GM11168 (cell line): Measurements from ENCODE around the gene GALNT15.

Experiments
- in situ Hi-C: fragments of 300-500 bp; cut with MboI; formaldehyde crosslinking; loops from one replicate; pipeline ENCODE4 v1.12.0; 2022; ENCODE audit warnings: low sequenced_read_pairs; ENCODE audit not compliant: unreplicated experiment

GALNT15 gene, protein sequence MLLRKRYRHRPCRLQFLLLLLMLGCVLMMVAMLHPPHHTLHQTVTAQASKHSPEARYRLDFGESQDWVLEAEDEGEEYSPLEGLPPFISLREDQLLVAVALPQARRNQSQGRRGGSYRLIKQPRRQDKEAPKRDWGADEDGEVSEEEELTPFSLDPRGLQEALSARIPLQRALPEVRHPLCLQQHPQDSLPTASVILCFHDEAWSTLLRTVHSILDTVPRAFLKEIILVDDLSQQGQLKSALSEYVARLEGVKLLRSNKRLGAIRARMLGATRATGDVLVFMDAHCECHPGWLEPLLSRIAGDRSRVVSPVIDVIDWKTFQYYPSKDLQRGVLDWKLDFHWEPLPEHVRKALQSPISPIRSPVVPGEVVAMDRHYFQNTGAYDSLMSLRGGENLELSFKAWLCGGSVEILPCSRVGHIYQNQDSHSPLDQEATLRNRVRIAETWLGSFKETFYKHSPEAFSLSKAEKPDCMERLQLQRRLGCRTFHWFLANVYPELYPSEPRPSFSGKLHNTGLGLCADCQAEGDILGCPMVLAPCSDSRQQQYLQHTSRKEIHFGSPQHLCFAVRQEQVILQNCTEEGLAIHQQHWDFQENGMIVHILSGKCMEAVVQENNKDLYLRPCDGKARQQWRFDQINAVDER

DNA sequence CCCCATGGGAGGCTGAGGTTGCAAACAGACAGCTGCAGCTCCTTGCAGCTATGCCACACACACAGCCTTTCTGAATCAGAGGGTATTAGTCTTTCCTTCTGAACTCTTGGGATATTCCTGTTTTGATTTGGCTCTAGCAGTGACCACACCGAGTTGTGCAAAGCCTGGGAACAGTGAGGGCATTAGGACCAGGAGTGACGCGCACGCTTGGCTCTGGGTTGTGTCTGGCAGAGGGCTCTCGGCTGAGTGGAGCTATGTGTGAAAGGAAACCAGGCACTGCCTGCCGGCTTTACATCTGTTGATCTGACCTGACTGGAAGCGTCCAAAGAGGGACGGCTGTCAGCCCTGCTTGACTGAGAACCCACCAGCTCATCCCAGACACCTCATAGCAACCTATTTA is at the start of gene GALNT15:
TSS of gene GALNT15 (plus strand) at position 292 of the 400 bp plus-strand sequence. CDS start 472 bp downstream, outside the sequence.
- in situ Hi-C loops, result loop anchor here (10.0 kb wide), 1 partner anchor 130 kb away; no protein-coding TSS in a partner anchor

- in situ Hi-C loops, result no loop called here
Measured at GRCh38 chr3:16126634-16127033, 47.8 kb upstream of the GALNT15 start.

GRCh38 chr3:16127249-16127648 is 47.2 kb upstream of the GALNT15 start:
- in situ Hi-C loops, result no loop called here

DNA sequence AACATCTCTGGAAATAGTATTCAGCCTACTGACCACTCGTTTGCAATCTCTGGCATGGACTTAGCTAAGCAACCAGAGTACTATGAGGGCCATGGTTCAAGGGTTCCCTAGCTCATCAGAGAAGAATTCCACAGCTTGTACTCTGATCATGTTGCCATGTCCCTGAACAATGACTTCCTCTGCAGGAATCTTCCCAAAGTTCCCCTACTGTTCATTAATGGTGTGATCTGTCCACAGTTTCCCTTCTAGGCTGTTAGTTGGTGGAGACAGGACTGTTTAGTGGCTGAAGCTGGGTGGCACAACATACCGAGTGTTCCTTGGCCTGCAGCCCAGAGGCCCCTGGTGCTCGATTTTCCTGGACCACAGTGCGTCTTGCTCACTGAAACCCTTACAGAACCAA is 44.4 kb upstream of the GALNT15 start:
- in situ Hi-C loops, result no loop called here

DNA sequence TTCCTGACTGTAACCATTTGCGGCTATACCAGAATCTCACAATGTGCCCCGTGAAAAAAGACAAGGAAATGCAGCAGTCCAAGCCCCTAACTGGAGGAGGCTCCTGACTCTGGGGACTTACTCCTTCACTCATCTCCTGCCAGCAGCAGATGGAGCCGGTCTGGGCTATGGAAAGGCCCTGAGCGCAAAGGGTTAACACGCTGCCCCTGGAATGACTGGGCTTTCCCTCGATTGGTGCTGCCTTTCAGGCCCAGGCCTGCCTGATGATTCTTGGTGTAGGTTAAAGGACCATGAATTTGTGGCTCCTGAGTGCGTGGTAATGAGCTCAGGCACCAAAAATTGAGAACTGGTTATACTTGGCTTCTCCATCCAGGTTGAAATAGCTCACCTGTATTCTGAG is 42.3 kb upstream of the GALNT15 start:
- in situ Hi-C loops, result no loop called here

GRCh38 chr3:16132928-16133327 is 41.6 kb upstream of the GALNT15 start:
- in situ Hi-C loops, result no loop called here

DNA sequence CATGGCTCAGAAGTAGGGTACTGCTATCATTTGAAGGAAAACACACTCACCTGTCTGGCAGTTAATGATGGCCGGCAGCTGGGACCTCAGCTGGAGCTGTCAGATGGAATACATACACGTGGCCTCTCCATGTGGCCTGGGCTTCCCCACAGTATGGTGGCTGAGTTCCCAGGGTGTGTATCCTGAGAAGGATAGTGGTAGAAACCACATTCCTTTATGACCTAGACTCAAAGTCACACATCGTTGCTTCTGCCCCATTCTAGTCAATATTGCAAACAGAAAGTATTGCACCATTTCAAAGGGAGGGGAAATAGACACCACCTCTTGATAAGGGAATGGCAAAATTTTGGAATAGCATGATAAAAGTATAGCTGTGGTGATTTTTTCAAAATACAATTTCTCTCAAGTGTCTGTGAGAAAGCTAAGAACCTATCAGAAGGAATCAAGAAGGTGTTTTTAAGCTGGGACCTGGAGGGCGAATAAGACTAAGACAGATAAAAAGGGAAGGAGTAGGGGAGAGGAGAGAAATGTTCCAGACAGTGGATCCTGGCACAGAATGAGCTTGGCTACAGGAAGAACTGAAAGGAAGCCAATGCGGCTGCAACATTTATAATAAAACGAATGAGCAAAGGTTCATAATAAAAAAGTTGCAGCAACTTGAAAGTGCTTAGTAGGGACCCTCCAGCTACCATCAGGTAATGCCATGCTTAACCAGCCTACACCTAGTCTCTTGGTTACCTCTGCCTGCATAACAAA is 40.1 kb upstream of the GALNT15 start:
- in situ Hi-C loops, result no loop called here

DNA sequence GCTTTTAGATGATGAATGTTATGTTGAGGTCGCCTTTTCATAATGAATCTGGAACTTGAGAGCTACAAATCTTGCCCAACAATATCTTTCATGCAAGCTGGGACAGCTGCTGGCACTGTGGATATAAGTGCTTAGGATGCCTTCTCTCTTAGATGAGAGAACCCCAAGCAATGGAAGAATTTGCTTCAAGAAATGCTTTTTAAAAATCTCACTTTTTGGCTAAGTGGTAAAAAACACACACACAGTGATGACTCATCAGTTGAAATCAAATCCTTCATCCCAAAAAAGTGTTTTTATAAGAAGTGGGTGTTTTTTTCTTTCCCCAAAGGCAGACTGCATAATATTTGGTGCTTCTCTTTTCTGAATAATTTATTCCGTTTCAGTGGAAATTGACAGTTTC is 38.4 kb upstream of the GALNT15 start:
- in situ Hi-C loops, result no loop called here

GRCh38 chr3:16137044-16137443 is 37.4 kb upstream of the GALNT15 start:
- in situ Hi-C loops, result no loop called here

GRCh38 chr3:16137977-16138376 is 36.5 kb upstream of the GALNT15 start:
- in situ Hi-C loops, result no loop called here

- in situ Hi-C loops, result no loop called here
Measured at GRCh38 chr3:16140116-16140893, 34.2 kb upstream of the GALNT15 start.

DNA sequence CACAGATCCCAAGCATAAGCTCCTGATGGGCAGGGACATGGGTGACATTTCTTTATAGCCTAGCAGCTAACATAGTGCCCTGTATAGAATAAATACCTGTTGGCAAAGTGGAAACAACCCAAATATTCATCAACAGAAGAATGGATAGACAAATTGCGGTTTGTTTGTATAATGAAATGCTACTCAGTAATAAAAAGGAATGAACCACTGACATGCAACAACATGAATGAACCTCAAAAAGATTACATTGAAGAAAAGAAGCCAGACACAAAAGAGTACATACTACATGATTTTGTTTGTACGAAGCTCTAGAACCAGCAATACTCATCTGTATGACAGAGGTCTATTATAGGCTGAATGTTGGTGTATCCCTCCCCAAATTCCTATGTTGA is 33.6 kb upstream of the GALNT15 start:
- in situ Hi-C loops, result no loop called here

- in situ Hi-C loops, result no loop called here
Measured at GRCh38 chr3:16142350-16143025, 32.0 kb upstream of the GALNT15 start.

DNA sequence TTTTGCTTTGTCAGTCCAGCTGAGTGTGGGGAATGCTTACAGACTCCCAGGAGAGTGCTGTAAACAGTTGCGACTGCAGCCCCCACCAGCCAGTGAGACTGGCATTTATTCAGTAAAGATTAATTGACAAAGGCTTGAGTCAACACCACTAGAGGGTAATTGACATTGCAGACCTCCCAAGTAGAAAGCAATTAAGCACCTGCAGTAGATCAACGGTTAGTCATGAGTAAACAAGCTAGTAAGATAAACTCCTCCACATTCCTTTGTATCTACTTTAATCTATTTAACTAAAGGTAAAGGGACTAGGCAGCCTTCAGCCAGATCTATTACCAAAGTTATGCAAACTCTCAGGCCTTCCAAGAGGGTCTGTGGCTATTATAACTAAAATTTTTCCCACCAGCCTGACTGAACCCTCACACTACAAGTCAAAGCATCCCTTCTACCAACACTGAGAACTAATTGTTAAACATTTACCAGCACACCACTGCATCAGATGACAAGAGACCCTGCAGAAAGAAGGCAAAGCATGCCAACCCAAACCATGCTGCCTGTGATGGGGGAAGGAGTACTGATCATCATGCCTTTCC is 30.5 kb upstream of the GALNT15 start:
- in situ Hi-C loops, result no loop called here

GRCh38 chr3:16145176-16145575 is 29.3 kb upstream of the GALNT15 start:
- in situ Hi-C loops, result no loop called here

DNA sequence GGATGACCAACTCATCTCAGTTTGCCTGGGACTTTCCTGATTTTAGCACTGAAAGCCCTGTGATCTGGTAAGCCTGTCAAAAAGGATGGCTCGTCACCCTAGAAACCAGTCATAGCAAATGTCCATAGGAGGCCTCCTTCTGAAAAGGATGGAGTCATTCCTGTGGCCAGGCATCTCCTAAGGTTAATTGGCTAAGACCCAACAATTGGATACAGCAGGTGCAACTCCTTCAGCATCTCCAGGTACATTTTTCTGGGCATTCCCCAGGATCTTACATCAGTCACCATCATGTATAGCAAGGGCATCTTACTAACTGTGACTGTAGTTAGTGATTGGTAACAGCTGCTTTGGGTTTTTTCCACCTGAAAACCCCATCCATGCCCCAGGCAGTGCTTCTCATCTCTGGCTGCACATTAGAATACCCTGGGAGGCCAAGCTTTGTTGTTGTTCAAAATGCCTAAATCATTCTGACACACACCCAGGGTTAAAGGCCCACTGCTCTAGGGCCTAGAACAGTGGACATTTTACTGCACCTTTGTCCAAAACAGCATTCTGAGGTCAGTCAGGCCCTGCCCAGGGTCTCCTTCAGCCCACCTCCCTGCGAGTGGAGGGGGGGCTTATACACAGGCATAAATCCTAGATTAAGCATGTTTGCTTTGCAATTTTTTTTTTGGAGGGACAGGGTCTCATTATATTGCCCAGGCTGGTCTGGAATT is 28.3 kb upstream of the GALNT15 start:
- in situ Hi-C loops, result no loop called here

DNA sequence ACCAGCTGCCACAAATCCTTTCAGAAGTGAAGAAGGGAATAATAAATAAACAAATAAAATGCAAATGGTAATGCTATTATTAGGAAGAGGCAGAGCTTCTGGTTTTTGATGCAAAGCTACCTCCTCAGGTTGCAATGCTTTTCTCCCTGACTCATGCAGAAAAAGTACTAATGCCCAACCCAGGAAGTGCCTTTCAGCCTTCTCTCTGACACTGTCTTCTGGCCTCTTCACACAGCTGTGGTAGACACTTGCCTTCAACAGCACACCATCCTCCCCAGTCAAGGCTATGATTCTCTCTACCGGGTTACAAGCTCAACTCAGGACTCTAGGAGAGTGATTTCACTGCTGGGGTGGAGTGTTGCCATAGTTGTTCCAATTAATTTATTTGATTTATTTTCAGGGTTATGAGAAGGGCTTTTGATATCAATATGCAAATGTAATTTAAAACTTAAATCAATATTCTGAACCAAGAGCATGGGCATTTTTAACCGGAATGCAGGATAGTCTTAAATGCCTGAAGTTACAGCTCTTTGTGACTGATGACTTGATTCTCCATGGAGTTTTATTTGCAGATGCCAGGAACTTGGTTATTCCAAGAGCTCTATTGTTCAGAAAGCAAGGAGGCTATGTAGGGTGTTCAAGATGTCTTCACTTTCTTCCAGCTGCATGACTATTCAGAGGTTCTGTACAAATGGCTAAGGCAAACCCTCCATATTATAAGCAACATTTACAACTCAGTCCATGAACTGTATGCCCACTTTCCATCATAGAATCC is 27.1 kb upstream of the GALNT15 start:
- in situ Hi-C loops, result no loop called here

DNA sequence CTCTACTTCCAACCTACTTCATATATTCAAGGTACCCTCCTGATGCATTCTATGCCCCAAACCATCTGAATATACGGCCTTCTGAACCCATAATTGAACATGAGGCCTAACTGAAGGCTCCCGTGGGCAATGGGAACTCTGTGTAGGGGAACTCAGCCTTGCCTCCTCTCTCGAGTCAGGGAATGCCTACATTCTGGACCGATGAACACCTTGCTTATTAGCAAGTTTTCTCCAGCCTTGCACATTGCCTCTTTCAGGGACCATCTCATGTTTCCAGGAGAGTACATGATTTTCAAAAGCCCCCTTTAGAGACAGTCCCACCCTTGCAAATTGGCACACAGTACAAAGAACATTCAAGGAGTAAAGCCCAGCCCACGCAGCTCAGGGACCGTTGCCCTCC is 26.3 kb upstream of the GALNT15 start:
- in situ Hi-C loops, result no loop called here
